SW 1271 (cell line): ENCODE data around the gene TPBG.

Source experiments
- DNase-seq, 2 experiments: peaks; one replicate each; lab custom pipeline; 2025; lab: John Stamatoyannopoulos, UW

TPBG gene, protein sequence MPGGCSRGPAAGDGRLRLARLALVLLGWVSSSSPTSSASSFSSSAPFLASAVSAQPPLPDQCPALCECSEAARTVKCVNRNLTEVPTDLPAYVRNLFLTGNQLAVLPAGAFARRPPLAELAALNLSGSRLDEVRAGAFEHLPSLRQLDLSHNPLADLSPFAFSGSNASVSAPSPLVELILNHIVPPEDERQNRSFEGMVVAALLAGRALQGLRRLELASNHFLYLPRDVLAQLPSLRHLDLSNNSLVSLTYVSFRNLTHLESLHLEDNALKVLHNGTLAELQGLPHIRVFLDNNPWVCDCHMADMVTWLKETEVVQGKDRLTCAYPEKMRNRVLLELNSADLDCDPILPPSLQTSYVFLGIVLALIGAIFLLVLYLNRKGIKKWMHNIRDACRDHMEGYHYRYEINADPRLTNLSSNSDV

DNA sequence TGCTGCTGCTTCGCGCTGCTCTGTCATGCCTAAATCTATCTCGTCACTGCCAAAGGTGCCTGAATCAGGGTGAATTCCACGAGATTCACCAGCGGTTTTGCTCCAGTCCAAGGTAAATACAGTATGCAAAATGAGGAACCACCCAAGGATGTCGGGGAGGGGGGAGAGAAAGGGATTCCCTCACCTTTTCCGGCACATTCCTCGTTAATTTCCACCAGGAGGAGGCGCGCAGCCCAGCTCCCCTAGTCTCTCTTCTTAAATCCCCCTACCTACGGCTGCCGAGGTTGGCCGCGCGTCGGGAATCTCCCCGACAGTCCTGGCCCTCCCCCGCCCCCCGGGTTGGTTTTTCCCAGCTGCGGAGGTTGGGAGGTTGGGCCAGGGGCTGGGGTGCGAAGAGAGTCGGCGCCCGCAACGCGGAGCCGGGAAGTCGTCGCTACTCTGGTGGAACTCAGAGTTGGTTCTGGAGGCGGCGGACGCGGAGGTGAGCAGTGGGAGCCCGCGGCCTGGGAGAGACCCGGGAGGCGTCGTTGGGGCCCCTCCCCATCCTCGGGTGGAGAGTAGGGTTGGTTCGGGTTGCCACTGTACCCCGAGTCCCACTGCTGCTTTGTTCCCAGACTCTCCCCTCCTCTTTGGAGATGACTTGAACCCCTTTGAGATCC is at the start of gene TPBG:
TSS of gene TPBG (plus strand) at position 390 of the 659 bp plus-strand sequence. CDS start 1,145 bp downstream, outside the sequence.
- DNase-seq = peak; percentile 48 to 67

DNA sequence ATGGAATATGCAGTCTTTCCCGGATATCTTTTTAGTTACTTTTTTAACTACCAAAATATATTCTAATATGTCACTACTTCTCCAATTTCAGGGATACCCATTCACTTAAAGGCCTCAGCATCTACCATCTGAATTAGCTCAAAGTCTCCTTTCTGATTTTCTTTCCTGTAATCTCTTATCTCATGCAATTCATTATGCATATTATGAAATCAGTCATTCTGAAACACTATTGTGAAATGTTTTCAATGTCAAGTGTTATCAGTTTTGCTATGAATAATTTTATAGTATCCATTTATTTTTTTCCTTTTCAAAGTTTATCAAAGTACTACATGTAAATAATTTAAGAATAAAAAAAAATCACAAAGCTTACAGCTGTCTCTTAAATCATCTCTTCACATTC is 41.2 kb upstream of the TPBG start:
- DNase-seq = no peak

DNA sequence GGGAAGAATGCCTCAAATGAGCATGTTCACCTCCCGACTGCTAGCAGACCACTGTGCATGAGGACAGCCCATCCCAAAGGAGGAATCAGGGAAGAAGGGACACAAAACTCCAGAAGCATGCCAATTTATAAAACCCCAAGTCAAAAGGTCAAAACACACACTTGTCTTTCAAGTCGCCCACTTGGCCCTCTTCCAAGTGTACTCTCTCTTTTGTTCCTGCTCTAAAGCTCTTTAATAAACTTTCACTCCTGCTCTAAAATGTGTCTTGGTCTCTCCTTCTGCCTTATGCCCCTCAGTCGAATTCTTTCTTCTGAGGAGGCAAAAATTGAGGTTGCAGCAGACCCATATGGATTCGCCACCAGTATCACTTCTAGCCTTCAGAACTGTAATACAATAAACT is 33.9 kb upstream of the TPBG start:
- DNase-seq = no peak

DNA sequence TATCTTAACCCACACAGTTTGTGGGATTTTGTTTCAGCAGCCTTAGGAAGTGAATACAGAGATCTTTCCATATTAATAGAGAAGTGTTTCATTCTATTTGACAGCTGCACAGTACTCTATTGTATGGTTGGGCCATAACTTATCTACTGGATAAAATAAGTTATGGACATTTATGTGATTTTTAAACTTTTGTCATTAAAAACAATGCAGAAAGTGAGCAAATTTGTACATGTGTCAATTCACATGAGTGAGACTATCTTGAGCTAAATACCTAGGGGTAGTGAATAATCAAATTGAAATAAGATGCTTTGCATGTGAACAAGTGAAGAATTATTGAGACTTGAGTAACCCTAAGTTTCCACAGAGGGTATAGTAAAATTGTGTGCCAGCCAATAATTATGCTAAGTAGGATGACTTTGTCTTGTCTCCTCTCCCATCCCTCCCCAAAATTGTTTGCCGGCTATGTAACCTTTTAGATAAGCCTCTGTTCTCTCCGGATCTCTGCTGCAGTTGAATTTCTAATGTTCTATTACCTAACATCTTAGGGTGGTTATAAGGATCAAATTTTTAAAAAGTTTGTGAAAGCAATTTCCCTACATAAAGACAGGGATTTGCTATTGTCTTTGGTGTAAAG is 33.3 kb upstream of the TPBG start:
- DNase-seq = no peak

DNA sequence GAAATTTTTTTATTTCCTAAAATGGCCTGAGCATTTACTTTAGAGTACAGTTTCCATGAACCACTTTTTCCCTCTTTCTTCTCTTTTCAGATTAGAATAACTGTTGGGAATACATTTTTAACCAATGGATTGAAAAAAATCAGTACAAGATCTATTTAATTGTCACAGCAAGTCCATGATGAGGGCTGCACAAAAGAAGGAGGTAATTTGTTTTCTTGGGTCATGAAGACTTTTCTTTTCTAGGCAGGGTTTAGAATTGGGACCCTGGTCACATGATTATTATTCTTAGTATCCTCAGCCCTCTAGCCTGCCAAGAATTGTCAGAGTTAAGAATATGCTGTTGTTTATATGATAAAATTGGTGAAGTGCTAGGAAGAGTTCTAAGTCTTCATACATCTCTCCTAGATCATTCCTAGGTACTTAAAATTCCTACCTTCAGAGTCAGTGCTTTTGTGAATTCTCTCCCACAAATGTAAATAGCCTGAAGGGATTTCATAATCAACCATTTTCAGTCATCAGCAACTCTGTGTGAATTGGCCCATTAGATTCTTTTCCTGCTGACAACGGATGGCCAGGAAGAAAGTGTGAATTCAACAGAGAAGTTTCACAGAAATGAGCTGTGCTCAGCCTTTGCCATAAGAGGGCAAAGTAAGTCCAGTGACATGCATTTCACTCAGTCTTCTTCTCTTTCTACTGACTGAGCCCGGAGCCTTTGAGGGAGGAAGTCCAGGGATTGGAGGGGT is 32.4 kb upstream of the TPBG start:
- DNase-seq = peak in 1 of 2 experiments; percentile 29

DNA sequence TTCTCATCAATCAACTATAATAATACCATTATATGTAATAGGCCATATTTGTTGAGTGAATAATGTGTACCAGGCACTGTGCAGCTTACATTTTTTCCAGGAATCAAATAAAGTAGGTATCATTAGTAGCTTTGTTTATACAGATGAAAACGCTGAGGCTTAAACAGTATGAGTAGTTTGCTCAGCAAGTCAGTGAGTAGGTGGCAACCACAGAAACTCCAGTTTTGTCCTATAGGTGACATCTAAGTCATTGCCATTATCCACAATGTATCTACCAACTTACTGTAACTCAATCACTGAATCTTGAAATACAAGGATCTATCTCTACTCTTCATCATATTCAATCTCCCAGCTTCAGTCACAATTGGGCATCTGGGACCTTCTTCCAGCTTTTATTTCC is 29.8 kb upstream of the TPBG start:
- DNase-seq = no peak

DNA sequence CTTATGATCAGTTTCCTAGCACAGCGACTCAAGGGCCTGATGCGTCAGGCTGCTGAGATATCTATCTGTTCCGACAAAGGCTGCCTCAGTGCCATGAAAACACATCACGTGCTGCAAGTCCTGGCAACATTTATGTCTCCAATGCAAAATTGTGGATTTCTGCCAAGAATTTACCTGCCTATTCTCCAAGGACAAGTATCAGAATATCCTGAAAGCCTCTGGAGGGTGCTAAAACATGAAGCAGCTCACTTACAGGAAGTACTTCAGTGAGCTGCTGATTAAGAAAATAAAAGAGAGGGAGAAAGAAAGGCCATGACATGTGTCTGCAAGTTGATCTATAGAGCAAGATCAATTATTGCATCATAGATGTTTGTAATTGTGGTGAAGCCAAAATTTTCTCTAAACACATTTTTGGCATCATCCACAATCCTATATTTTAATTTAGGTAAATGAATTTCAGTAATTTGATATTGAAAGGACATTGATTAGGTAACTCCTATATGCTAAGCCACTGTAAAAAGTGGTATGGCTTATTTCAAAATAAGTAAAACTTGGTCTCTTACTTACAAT is 25.8 kb upstream of the TPBG start:
- no peak for DNase-seq

DNA sequence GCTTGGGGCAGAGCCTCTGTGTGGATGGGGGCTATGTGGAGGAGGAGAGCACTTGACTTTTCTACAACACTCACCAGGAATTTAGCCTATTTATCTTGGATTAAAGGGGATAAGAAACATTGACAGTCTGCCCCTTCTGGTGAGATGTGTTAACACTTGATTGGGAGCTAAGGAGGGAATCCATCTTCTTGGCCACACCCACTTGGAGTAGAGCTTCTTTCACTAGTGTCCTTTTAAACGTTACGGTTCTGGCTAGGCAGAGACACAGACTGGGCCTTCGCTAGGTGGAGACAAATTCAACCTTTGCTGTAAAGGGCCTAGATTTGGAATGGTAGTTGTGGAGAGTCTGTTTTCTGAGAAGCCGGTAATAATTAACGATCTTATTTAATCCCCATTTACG is 15.5 kb upstream of the TPBG start:
- no peak for DNase-seq

DNA sequence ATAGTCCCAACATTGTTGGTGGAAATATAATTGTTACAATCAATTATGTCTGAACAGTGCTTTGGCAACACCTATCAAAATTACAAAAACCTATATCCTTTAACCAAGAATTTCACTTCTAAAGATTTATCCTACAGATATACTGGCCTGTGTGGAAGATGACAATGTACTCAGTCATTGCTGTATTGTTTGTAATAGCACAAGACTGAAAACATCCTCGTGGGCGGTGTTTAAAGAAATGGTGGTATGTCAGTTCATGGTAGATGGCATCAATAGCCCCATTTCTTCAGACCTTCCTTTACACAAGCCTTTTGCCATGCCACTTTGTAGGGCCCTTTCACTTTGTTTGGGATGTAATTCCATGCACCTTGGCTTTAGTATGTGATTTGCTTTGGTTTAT is 9.8 kb upstream of the TPBG start:
- no peak for DNase-seq

DNA sequence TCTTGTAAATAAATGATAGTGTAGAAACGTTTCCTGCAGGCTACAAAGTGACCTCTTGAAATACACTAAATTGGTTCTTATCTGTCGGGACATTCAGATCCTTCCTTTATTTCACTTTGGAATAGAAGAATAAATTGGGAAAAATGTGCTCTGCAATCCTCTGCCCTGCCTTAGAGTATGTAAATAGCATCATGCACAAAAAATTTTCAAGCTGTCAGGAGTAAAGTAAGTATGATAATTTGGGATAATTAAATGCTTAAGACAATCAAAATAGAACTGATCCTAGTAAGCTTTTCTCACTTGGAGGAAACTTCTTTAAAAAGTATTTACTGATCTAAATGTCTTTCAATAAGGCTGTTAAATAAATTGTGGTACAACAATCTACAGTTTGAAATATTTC is 3.1 kb upstream of the TPBG start:
- no peak for DNase-seq

DNA sequence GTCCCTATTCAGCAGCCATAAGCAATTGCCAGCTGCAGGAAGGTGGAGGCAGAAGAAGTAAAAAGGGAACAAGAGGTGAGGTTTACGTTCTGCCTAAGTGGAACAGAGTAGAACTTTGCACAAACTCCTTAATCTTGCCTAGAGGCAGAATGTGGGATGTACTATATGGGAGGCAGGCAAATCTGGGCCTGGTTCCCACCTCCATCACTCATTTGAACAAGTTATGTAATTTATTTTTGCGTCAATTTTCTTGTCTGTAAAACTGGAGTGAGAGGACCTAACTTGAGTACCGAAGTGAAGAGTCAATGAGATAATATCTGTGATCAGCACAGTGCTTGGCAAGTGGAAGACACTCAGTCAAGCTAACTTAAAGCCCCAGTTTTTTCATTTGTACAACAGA is 2.0 kb upstream of the TPBG start:
- no peak for DNase-seq

DNA sequence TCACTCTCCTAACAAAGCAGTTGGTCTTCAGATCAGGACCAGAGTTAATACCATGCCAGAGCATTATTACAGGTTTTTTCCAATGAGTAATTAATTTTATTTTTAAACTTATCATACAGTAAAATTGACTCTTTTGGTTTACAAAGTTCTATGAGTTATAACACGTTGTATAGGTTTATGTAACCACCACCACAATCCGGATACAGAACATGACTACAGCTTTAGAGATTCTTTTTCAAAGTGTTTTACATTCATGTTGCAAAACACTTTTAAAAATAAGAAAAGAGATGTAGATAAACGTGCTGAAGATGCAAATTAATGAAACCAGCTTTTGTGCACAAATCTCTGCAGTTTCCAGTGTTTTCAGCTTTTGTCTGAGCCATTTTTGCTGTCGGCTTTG is 1.5 kb upstream of the TPBG start:
- no peak for DNase-seq

DNA sequence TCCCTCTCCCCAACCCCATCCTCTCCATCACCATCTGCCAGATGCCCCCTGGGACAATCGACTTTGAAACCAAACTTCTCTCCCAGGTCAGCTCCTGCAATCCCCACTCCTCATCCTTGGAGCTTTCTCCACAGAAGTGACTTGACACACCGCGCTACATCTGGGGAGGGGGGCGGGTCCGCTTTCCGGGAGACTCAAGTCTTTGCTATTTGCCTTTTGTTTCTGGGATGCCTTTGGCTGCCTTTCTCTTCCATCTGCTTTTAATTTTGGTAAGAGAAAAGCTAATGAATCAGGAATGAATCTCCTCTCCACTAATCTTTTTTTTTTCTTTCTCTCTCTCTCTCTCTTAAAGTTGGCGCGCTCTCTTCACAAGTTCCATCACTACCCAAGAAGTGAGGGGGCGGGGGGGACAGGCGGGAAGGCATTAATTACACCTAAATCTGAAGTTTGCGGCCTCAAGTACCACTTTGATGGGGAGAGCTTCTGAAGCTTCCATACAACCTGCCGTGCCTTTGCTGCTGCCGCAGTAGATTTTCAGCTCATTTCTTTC is 664 bp upstream of the TPBG start:
- no peak for DNase-seq

DNA sequence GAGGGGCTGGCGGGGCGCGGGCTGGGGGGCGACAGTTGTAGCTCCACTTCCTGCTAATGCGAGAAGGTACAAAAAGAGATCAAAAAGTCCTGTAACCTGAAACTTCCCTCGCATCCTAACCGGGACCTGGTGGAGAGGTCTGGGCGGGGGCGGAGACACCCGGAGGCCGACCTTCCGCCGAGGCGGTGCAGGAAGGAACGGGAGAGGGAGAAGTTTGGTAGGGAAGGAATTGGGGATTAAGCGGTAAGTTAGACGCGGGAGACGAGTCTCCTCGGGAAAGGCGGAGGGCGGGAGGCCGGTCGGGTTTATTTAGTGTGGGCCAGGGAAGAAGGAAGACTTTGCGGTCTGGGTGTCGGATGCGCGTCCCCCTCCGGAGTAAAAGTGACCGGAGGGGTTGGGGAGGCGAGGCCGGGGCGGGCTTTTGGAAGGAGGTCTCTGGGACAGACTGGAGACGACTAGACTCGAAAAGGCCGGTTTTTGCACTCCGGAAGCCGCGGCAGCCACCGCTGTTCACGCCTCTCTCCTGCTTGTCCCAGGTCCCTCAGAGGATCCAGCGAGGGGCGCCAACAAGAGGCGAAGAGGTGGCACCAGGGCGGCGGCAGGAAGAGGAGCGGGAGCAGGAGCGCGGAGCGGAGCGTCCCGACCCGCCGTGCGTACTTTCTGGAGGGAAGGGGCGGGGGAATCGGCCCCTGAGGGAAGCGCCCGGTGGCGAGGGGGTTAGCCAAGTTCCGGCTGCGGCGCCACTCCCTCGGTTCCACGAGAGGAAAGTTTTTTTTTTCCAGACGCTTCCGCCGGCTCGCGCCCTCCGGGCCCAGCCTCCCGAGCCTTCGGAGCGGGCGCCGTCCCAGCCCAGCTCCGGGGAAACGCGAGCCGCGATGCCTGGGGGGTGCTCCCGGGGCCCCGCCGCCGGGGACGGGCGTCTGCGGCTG is 734 bp downstream of the TPBG start:
- peak; percentile 31 to 73 for DNase-seq

DNA sequence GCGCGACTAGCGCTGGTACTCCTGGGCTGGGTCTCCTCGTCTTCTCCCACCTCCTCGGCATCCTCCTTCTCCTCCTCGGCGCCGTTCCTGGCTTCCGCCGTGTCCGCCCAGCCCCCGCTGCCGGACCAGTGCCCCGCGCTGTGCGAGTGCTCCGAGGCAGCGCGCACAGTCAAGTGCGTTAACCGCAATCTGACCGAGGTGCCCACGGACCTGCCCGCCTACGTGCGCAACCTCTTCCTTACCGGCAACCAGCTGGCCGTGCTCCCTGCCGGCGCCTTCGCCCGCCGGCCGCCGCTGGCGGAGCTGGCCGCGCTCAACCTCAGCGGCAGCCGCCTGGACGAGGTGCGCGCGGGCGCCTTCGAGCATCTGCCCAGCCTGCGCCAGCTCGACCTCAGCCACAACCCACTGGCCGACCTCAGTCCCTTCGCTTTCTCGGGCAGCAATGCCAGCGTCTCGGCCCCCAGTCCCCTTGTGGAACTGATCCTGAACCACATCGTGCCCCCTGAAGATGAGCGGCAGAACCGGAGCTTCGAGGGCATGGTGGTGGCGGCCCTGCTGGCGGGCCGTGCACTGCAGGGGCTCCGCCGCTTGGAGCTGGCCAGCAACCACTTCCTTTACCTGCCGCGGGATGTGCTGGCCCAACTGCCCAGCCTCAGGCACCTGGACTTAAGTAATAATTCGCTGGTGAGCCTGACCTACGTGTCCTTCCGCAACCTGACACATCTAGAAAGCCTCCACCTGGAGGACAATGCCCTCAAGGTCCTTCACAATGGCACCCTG is 1.6 kb downstream of the TPBG start:
- peak in 1 of 2 experiments; percentile 44 for DNase-seq

DNA sequence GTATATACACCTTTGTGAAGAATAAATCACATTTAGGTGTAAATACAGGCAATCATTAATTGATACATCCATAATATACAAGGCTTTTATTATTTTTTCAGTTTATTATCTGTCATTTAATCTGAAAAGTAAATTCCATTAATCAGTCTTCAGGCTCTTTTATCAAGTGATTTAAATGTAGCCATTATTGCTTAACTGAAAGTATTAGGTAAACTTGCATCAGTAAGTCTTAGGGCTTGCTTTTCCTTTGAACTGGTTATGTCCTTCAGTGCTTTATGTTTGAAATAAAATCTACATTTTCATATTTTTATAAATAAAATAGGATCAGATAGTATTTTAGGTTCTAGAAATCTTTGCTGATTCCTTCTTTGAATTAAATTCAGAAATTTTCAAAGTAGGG is 4.1 kb downstream of the TPBG start:
- DNase-seq = no peak

DNA sequence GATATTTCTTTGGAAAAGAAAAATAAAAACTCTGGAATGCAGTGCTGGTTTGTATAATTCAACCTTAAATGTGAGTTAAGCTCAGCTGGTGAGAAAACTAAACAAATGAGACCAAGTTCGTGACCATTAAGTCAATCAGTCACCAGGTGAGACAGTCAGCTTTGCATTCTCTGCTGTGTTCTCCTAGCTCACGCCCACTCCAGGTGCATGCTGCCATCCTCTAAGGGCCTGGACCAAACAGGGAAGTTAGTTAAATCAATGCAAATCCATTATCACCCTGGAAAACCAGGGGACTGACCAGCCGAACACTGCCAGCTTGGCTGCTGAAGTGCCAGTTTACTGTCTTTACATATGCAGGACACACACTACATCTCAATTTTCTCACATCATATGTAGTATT is 7.2 kb downstream of the TPBG start:
- no peak for DNase-seq

DNA sequence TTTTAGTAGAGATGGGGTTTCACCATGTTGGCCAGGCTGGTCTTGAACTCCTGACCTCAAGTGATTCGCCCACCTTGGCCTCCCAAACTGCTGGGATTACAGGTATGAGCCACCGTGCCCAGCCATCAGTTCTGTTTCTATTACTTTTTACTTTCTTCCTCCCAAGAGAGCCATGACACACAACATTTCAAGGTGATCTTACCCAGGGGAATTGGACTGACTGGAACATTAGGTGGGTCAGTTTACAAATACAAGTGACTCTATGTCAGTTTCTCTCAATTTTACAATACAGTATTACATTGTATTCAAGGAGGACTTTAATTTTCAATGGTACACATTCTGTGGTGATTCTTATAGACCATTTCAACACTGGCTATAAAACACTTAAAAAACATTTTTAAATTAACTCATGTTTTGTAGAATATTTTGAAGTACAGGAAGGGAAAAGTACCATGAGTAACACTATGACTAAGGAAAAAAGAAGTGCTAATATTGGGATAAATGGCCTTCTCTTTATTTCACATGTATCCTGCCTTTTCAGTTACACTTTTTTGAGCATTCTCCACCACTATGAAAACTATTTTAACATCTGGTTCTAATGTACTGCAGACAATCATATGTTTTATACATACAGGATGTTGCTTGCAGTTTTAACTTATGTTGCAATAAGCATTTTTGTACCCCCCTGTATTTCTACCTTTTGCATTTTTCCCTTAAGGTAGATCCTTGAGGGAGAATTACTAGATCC is 8.4 kb downstream of the TPBG start:
- DNase-seq = no peak

DNA sequence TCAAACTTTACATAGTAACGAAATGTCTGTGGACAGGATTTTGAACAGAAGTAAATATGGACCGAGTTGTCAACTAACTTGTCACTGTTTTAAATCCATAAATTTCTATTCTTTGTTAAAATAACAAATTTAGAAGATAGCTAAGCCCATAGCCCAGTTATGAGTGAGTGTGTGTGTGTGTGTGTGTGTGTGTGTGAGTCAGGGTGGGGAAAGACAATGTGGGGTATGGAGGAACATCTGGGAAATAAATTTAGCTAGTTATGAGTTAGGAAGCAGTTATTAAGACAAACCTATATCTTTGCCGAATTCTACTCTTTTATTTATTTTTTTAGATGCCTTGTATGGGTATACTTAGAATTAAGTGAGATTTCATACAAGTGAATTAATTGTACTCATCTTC is 9.0 kb downstream of the TPBG start:
- DNase-seq = no peak
